Neural cell (in vitro differentiated cells): ENCODE measurements around the gene ADGRB3. TPM values are rescaled to one million over a fixed set of nuclear protein-coding genes. Genes with fewer than 3 reads are reported as not detected.

ENCODE experiments used
- H2AFZ ChIP-seq: fragments of 200-600, 300-800 bp; sonication (generic), shearing (Covaris generic); 2 replicates; pipeline ENCODE4 v1.6.0; 2014; ENCODE audit warnings: low read depth, mild to moderate bottlenecking, antibody characterized with exemption, low read length, moderate library complexity
- H3F3A ChIP-seq: fragments of 200-600 bp; shearing (Covaris generic); 2 replicates; pipeline ENCODE4 v1.6.1; 2016; ENCODE audit warnings: mild to moderate bottlenecking, moderate library complexity, mixed read lengths, antibody characterized with exemption, low read length; ENCODE audit not compliant: insufficient read depth, poor library complexity, severe bottlenecking
- H3K27ac ChIP-seq: fragments of 200-600, 300-800 bp; sonication (generic), shearing (Covaris generic); 2 replicates; pipeline ENCODE4 v1.5.1; 2014; ENCODE audit warnings: mild to moderate bottlenecking, low read length, moderate library complexity
- H3K27me3 ChIP-seq: fragments of 300-800, 200-600 bp; sonication (generic), shearing (Covaris generic); 2 replicates; pipeline ENCODE4 v1.6.0; 2014; ENCODE audit warnings: mild to moderate bottlenecking, low read depth, low read length, moderate library complexity; ENCODE audit not compliant: insufficient read depth
- H3K36me3 ChIP-seq: fragments of 300-800, 200-600 bp; sonication (generic), shearing (Covaris generic); 2 replicates; pipeline ENCODE4 v1.5.1; 2014; ENCODE audit warnings: mild to moderate bottlenecking, antibody characterized with exemption, low read length, moderate library complexity; ENCODE audit not compliant: insufficient read depth
- H3K4me2 ChIP-seq: fragments of 300-800, 200-600 bp; sonication (generic), shearing (Covaris generic); 2 replicates; pipeline ENCODE4 v1.6.0; 2014; ENCODE audit warnings: mild to moderate bottlenecking, low read length
- H3K4me3 ChIP-seq: fragments of 300-800, 200-600 bp; sonication (generic), shearing (Covaris generic); 2 replicates; pipeline ENCODE4 v1.5.1; 2014; ENCODE audit warnings: mild to moderate bottlenecking, low read length, moderate library complexity
- H3K79me2 ChIP-seq: fragments of 200-600 bp; shearing (Covaris generic); replicated peaks from 2 replicates; pipeline ENCODE4 v1.6.0; 2014; ENCODE audit warnings: mild to moderate bottlenecking, low read length, moderate library complexity; ENCODE audit not compliant: insufficient read depth
- H3K9ac ChIP-seq: fragments of 300-800, 200-600 bp; sonication (generic), shearing (Covaris generic); 2 replicates; pipeline ENCODE4 v1.6.1; 2016; ENCODE audit warnings: mild to moderate bottlenecking, low read length, mixed read lengths
- H3K9me2 ChIP-seq: fragments of 200-600 bp; shearing (Covaris generic); 2 replicates; pipeline ENCODE4 v1.6.1; 2016; ENCODE audit warnings: mild to moderate bottlenecking, low read length, mixed read lengths; ENCODE audit not compliant: insufficient read depth
- H3K9me3 ChIP-seq: fragments of 200-600, 300-800 bp; sonication (generic), shearing (Covaris generic); 2 replicates; pipeline ENCODE4 v1.6.1; 2016; ENCODE audit warnings: mild to moderate bottlenecking, mixed run types, low read length, moderate library complexity, mixed read lengths
- H4K20me1 ChIP-seq: fragments of 200-600 bp; shearing (Covaris generic); 2 replicates; pipeline ENCODE4 v1.6.1; 2016; ENCODE audit warnings: mild to moderate bottlenecking, mixed run types; ENCODE audit not compliant: insufficient read depth
- EP300 ChIP-seq: fragments of 450-650 bp; conservative IDR thresholded peaks from 2 replicates; pipeline ENCODE4 v1.6.1; 2014; ENCODE audit warnings: antibody characterized with exemption, mild to moderate bottlenecking, moderate library complexity; ENCODE audit not compliant: poor library complexity, severe bottlenecking
- EZH2 ChIP-seq: fragments of 200-600, 300-800 bp; shearing (Covaris generic), sonication (generic); IDR thresholded peaks from 2 replicates; pipeline ENCODE4 v1.6.1; 2014; ENCODE audit warnings: antibody characterized with exemption, low read length, borderline replicate concordance, mild to moderate bottlenecking; ENCODE audit not compliant: insufficient read depth, poor library complexity, severe bottlenecking
- MXI1 ChIP-seq: fragments of 450-650 bp; conservative IDR thresholded peaks from 2 replicates; pipeline ENCODE4 v1.6.1; 2014; ENCODE audit warnings: antibody characterized with exemption, mild to moderate bottlenecking; ENCODE audit not compliant: poor library complexity, severe bottlenecking
- POLR2AphosphoS5 ChIP-seq: IDR thresholded peaks from 2 replicates; pipeline ENCODE4 v1.6.1; 2012
- RAD21 ChIP-seq: fragments of 450-650 bp; conservative IDR thresholded peaks from 2 replicates; pipeline ENCODE4 v1.6.1; 2014; ENCODE audit warnings: antibody characterized with exemption, mild to moderate bottlenecking, moderate library complexity
- SMC3 ChIP-seq: fragments of 450-650 bp; conservative IDR thresholded peaks from 2 replicates; pipeline ENCODE4 v1.6.1; 2014; ENCODE audit warnings: antibody characterized with exemption, mild to moderate bottlenecking, moderate library complexity; ENCODE audit not compliant: poor library complexity
- TAF1 ChIP-seq: IDR thresholded peaks from 2 replicates; pipeline ENCODE4 v1.6.1; 2012; ENCODE audit warnings: low read depth
- polyA plus RNA-seq: library from polyadenylated mRNA; depleted of rRNA; stranded (reverse); fragments of >200 nt; gene quantifications from 2 replicates; pipeline ENCODE4 v1.2.3, GENCODE V29; 2014
- TF ChIP-seq, protein P1 (sequence below): fragments of 450-650 bp; IDR thresholded peaks from 2 replicates; pipeline ENCODE4 v1.5.1; 2014; ENCODE audit warnings: antibody characterized with exemption, mild to moderate bottlenecking, moderate library complexity; ENCODE audit not compliant: poor library complexity, severe bottlenecking
- TF ChIP-seq, protein P2 (sequence below): IDR thresholded peaks from 2 replicates; pipeline ENCODE4 v1.6.1; 2012; ENCODE audit warnings: borderline replicate concordance

Gene ADGRB3
- polyA plus RNA-seq, 1 donor from 2014 or later, result 66.5 TPM

GRCh38 chr6:68633281-68633971 is 1.7 kb upstream of the ADGRB3 start:
- Histone ChIP-seq H3F3A (peaks cover 11% of the 10 kb centered on the region), H3K4me3 (peak overlapping the region; percentile 82), H3K27ac (peak overlapping the region; percentile 95), H4K20me1 (no peaks in the 10 kb centered on the region), H3K27me3 (no peaks in the 10 kb centered on the region), H3K4me2 (peak overlapping the region; percentile 94), H3K9me2 (peaks cover 4% of the 10 kb centered on the region), H3K9me3 (no peaks in the 10 kb centered on the region), H3K79me2 (peaks cover 34% of the 10 kb centered on the region), H2AFZ (peak overlapping the region; percentile 8), H3K36me3 (no peaks in the 10 kb centered on the region), H3K9ac (peak overlapping the region; percentile 88)
- TF ChIP-seq, protein P1, sequence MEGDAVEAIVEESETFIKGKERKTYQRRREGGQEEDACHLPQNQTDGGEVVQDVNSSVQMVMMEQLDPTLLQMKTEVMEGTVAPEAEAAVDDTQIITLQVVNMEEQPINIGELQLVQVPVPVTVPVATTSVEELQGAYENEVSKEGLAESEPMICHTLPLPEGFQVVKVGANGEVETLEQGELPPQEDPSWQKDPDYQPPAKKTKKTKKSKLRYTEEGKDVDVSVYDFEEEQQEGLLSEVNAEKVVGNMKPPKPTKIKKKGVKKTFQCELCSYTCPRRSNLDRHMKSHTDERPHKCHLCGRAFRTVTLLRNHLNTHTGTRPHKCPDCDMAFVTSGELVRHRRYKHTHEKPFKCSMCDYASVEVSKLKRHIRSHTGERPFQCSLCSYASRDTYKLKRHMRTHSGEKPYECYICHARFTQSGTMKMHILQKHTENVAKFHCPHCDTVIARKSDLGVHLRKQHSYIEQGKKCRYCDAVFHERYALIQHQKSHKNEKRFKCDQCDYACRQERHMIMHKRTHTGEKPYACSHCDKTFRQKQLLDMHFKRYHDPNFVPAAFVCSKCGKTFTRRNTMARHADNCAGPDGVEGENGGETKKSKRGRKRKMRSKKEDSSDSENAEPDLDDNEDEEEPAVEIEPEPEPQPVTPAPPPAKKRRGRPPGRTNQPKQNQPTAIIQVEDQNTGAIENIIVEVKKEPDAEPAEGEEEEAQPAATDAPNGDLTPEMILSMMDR, result no peak

DNA sequence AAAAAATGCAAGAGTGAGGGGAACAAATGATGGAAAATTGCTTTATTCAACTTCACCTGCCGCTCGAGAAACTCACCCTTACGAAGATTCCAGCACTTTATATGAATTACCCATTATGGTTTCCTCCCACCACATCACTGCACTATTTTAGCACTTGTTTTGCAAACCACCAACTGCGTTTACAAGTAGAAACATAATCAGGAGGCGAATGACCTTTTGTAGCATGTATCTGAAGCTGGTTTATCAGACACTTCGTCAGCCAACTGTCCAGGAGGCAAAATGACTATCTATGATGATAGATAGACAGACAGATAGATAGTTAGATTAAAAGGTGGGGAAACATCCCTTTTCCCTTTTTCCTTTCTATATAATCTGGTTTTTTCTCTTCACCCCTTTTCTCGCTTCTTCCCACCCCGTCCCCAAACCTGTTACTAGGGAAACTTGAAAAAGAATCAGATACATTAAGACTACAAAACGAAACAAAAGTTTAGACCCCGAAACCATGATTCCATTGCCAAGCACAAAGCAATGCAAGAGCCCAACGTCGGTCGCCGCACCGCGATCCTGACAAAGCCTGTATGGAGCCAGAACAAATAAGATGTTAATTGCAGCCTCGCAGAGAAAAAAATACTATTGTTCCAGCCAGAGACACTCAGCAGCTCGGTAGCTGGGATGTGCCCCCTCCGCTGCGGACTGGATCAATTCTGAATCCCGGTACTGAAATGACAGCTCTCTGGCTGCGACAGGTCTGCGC is 933 bp upstream of the ADGRB3 start:
- Histone ChIP-seq H3F3A (peaks cover 11% of the 10 kb centered on the region), H3K9me3 (no peaks in the 10 kb centered on the region), H3K79me2 (peaks cover 41% of the 10 kb centered on the region)

More for the DNA sequence above, 933 bp upstream of the ADGRB3 start:
- peak overlapping the region; percentile 88 for H3K9ac ChIP-seq
- H3K4me2 ChIP-seq, result peak overlapping the region; percentile 94
- TF ChIP-seq POLR2AphosphoS5 (peak; percentile 36), MXI1 (no peak), TAF1 (no peak), RAD21 (peak; percentile 35), EP300 (no peak), EZH2 (no peak), SMC3 (peak; percentile 34)
- TF ChIP-seq, protein P1, result no peak
- TF ChIP-seq, protein P2, sequence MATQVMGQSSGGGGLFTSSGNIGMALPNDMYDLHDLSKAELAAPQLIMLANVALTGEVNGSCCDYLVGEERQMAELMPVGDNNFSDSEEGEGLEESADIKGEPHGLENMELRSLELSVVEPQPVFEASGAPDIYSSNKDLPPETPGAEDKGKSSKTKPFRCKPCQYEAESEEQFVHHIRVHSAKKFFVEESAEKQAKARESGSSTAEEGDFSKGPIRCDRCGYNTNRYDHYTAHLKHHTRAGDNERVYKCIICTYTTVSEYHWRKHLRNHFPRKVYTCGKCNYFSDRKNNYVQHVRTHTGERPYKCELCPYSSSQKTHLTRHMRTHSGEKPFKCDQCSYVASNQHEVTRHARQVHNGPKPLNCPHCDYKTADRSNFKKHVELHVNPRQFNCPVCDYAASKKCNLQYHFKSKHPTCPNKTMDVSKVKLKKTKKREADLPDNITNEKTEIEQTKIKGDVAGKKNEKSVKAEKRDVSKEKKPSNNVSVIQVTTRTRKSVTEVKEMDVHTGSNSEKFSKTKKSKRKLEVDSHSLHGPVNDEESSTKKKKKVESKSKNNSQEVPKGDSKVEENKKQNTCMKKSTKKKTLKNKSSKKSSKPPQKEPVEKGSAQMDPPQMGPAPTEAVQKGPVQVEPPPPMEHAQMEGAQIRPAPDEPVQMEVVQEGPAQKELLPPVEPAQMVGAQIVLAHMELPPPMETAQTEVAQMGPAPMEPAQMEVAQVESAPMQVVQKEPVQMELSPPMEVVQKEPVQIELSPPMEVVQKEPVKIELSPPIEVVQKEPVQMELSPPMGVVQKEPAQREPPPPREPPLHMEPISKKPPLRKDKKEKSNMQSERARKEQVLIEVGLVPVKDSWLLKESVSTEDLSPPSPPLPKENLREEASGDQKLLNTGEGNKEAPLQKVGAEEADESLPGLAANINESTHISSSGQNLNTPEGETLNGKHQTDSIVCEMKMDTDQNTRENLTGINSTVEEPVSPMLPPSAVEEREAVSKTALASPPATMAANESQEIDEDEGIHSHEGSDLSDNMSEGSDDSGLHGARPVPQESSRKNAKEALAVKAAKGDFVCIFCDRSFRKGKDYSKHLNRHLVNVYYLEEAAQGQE, result no peak
- H2AFZ ChIP-seq, result peak overlapping the region; percentile 8
- no peaks in the 10 kb centered on the region for H3K36me3 ChIP-seq
- H3K4me3 ChIP-seq, result peak overlapping the region; percentile 82
- H3K27ac ChIP-seq, result peak overlapping the region; percentile 95
- H3K9me2 ChIP-seq, result peaks cover 4% of the 10 kb centered on the region
- no peaks in the 10 kb centered on the region for H4K20me1 ChIP-seq
- H3K27me3 ChIP-seq, result no peaks in the 10 kb centered on the region
